Measurements from ENCODE around the gene ALPK3.

The ALPK3 gene

DNA sequence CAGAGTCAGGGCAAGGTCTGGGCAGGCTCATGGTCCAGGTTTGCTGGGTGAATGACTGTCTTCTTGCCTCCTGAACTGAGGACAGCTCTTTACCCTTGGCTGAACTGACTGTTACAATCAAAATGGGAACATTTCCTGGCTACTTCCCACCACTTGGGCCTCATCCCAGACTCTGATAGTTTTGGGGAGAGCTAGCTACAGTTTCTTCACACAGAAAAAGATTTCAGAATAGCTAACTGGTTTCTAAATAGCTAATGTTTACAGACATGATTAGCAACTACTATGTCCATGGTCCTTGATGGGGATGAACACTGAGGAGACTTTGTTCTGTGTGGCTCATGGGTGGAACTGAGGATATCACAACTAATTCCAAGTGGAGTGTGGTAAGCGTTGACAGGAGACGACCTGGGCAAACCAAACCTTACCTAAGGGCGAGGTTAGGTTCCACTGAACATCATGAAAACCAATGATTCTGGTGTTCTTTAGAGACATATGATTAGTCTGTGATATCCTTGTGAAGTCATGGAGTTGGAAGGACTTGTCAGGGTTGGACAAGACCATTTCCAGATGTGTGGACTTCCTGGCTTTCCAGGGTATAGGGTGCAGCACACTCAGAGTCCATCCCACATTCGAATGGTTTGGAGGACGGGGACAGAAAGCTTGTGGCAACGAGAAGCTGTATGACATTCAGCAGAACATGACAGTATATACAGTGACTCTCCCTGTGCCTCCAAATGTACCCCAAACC lies 7.3 kb downstream of the ALPK3 start:
- no peak for DNase-seq

DNA sequence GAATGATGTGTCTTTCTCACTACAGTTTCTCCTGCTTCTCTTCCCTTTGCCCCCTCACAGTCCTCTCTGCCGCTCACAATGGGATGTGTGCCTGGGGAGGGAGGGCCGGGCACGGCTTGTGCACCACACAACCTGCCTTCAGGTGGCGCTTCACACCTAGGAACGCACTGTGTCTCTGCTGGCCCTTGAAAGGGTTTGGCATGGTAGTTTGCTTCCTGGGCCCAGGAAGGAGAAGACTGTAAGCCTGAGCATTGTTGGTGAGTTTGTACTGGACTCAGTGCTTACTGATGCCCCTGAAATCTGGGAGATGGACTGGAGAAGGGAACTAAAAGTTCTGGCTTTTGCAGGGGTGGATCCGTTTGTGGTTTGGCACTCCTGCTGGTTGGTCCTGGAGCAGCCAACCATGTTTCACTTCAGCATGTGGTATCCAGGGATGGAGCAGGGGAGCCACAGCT lies 9.2 kb downstream of the ALPK3 start:
- DNase-seq = no peak

DNA sequence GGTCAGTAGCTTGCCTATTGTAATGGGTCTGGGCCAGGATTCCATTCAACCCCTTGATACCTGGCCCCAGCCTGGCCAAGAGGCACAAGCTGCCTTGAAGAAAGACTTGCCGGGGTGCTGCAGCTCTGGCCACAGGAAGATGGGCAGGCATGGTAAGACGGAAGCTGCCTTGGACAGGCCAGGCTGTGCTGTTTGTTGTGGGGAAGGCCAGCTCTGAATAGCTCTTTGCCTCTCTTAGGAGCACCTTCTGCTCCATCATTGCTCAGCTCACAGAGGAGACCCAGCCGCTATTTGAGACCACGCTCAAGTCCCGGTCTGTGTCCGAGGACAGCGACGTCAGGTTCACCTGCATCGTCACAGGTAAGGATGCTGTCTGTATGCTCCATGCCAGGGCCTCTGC lies 10.1 kb downstream of the ALPK3 start:
- DNase-seq = no peak

GRCh38 chr15:84828086-84828908 lies 11.1 kb downstream of the ALPK3 start:
- DNase-seq = no peak

DNA sequence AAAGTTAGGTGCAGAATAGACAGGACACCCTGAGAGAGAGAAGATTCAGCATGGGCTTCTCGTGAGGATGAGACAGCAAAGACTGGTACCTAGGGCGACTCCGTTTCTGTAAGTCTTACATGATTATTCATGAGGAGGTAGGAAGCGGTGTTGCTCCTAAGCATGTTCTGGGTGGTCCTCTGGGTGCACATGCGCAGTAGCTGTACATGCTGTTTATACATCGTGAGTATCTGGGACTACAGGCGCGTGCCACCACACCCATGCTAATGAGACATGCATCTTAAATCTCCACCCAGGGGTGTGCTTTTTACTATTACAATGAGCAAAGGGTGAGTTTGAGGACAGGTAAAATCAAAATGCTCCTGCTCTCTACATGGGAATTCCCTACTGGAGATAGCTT lies 12.3 kb downstream of the ALPK3 start:
- no peak for DNase-seq

GRCh38 chr15:84830036-84830435 lies 12.9 kb downstream of the ALPK3 start:
- no peak for DNase-seq

DNA sequence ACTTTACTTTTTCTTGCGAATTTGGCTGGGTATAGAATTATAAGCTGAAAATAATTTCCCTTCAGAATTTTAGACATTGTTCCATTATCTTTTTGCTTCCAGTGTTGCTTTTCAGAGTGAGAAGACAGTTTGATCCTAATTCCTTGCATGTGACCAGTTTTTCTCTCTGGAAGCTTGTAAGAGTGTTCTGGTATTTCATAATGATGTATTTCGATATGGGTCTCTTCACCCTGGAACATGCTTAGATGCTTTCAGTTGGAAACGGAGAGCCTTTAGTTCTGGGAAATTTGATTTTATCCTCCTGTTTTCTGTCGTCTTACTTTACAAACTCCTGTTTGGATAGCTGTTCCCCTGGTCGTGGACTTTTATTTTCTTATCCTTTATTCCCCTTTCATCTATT lies 13.9 kb downstream of the ALPK3 start:
- DNase-seq = no peak

GRCh38 chr15:84831613-84832012 lies 14.5 kb downstream of the ALPK3 start:
- no peak for DNase-seq

GRCh38 chr15:84832448-84833040 lies 15.4 kb downstream of the ALPK3 start:
- no peak for DNase-seq

- DNase-seq = no peak
Measured at GRCh38 chr15:84833447-84834228, 16.5 kb downstream of the ALPK3 start.

DNA sequence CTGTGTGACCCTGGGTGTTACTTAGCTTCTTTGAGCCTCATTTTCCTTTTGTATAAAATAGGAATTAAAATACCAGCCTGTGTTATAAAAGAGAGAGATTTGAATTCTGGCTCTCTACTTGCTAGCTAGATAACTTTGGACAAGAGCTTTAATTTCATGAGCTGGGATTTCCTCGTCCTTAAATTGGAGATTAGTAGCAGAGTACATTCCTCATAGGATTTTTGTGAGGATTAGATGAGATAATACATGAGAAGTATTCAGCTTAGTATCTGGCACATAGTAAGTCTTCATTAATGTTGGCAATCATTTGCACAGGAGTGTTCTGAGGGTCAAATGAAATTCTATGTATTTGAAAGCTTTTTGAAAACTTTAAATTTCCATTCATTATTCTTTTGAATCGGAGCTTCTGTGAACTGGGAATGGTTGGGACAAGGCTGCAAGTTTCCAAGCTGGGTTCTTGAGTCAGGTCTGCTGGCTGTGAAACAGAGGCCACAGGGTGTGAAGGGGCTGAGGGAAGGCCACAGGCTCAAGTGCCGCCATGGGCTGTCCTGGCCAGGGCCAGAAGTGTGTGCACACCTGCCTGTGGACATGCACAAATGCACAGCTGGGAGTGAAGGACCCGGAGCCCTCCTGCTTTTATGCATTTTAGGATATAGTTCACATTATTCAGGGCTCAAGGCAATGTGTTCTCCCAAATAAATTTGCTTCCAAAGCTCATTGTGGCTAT lies 17.2 kb downstream of the ALPK3 start:
- DNase-seq = no peak

- DNase-seq = no peak
Measured at GRCh38 chr15:84834969-84835368, 17.8 kb downstream of the ALPK3 start.

GRCh38 chr15:84835661-84836337 lies 18.6 kb downstream of the ALPK3 start:
- DNase-seq = no peak

- no peak for DNase-seq
Measured at GRCh38 chr15:84836844-84837243, 19.7 kb downstream of the ALPK3 start.

DNA sequence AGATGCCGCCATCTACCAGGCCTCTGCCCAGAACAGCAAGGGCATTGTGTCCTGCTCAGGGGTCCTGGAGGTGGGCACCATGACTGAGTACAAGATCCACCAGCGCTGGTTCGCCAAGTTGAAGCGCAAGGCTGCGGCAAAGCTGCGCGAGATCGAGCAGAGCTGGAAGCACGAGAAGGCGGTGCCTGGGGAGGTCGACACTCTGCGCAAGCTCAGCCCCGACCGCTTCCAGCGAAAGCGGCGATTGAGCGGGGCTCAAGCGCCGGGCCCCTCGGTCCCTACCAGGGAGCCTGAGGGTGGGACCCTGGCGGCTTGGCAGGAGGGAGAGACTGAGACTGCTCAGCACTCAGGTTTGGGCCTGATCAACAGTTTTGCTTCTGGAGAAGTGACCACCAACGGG lies 22.6 kb downstream of the ALPK3 start:
- DNase-seq = no peak

GRCh38 chr15:84840255-84840654 lies 23.1 kb downstream of the ALPK3 start:
- no peak for DNase-seq

GRCh38 chr15:84840741-84841429 lies 23.7 kb downstream of the ALPK3 start:
- no peak for DNase-seq

- DNase-seq = no peak
Measured at GRCh38 chr15:84842781-84843180, 25.6 kb downstream of the ALPK3 start.

DNA sequence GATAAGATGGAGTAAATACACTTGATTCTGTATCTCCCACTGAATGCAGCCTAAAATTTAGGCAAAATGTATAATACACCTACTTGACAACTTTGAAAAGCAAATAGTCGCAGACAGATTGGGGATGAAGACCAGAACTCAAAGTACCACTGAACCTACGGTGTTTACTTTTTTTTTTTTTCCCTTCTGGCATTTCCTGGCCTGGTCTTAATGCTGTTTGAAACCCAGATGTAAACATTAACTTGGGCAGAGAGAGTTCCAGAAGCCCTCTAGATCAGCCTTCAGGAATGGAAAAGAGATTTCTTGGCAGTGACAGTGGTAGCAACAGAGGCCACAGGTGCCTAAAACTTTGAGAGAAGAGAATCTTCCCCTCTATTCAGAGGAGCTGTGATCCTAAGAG lies 27.8 kb downstream of the ALPK3 start:
- DNase-seq = no peak

- peak; percentile 13 for DNase-seq
Measured at GRCh38 chr15:84845631-84846030, 28.5 kb downstream of the ALPK3 start.

DNA sequence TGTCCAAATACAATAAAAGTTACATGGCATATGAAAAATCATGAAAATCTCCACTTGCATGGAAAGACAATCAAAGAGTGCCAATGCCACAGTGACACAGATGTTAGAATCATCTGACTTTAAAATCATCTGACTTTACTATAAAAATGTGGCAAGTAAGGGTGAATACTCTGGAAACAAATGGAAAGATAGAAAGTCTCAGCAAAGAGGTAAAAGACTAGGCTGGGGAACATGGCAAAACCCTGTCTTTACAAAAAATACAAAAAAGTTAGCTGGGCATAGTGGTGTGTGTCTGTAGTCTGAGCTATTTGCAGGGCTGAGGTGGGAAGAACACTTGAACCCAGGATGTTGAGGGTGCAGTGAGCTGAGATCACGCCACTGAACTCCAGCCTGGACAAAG lies 29.1 kb downstream of the ALPK3 start:
- no peak for DNase-seq
